HG02840 (cell line): ENCODE data around the gene UPK3A.
"Not testable (repeated sequence)": the region's sequence is repeated elsewhere in the genome, so short reads cannot be mapped to it uniquely, and the experiment has no call there.

Source experiments
- ATAC-seq: cut with Tn5 transposase; IDR thresholded peaks from one replicate; pipeline ENCODE4 v1.9.1; 2021; ENCODE audit warnings: mild to moderate bottlenecking, moderate library complexity, moderate number of reproducible peaks; ENCODE audit not compliant: unreplicated experiment, low FRiP score

The UPK3A gene

DNA sequence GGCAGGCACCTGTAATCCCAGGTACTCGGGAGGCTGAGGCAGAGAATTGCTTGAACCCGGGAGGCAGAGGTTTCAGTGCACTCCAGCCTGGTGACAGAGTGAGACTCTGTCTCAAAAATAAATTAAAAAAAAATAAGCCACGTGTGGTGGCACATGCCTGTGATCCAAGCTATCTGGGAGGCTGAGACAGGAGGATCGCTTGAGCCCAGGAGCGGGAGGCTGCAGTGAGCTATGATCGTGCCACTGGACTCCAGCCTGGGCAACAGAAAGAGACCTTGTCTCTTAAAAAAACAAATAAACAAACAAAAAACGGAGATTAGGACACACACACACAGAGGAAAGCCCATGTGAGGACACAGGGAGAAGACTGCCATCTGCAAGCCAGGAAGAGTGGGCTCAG is 7.0 kb upstream of the UPK3A start:
- ATAC-seq, result not testable (repeated sequence)

DNA sequence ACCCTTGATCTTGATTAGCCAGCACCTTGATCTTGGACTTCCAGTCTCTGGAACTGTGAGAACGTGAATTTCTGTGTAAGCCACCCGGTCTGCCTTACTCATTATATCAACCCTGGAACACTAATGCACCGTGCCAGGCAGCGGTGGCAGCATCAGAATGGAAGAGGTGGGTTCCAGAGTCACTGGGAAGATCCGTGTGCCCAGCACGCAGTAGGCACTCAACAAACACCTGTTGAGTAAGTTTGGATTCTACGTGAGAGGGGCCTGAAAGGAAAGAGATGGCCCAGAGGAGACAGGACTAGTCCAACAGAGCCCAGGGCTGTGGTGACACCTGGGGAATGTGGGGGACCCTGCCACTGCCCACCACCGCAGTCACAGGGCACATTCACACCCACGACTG is 6.6 kb upstream of the UPK3A start:
- ATAC-seq, result no peak

DNA sequence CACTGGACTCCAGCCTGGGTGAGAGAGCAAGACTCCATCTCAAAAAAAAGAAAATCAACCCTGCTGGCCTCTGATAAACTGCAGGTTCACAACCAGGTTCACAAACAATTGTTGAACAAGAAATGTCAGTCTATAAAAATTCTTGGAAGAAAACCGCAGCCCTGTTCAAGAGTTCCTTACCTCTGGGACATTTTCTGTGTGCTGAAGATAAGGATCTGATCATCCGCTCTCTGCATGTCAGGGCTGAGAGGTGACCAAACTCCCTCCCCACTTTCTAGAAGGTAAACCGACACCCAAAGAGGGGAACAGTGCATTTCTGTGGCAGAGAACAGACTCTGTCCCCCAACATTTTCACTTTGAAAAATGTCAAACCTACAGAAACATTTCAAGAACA is 4.2 kb upstream of the UPK3A start:
- ATAC-seq, result no peak

DNA sequence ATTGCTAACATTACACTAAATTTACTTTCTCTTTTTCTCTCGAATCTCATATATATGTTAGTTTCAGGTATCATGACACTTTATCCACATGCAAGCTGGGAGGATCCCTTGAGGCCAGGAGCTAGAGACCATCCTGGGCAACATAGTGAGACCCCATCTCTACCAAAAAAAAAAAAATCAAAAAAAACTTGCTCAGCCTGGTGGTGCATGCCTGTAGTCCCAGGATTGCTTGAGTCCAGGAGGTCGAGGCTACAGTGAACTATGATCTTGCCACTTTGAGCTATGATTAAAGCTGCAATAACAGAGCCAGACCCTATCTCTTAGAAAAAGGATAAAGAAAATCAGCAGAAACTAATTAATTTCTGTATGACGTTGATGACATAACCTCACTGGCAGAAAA is 3.7 kb upstream of the UPK3A start:
- no peak for ATAC-seq

DNA sequence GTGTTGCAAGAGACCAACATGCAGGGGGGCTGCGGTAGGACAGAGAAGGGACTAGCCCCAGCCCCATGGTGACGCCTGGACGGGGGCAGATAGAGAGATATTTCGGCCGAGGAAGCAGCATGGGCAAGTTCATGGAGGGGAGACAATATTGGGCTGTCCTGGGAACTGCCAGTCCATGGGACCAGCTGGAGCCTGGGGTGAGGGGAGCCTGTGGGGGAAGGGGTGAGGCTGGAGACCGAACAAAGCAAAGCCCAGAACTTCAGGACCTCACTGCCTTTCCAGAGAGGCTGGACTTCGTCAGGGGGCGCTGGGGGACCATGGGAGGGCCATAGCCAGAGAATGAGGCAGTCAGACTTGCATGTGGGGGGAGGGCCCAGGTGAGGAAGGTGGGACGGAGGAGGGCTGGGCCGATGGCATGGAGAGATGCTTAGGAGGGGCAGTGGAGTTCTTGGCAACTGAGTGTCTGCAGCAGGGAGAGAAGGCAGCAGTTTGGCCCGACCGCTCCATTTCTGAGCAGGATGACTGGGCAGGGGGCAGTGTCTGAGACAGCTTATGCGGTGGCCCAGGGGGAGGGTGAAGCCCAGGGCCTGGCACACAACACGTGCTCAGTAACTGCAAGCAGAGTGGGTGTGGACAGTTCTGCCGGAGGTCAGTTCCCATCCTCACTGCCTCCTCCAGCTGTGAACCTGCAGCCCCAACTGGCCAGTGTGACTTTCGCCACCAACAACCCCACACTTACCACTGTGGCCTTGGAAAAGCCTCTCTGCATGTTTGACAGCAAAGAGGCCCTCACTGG is 712 bp downstream of the UPK3A start:
- no peak for ATAC-seq

DNA sequence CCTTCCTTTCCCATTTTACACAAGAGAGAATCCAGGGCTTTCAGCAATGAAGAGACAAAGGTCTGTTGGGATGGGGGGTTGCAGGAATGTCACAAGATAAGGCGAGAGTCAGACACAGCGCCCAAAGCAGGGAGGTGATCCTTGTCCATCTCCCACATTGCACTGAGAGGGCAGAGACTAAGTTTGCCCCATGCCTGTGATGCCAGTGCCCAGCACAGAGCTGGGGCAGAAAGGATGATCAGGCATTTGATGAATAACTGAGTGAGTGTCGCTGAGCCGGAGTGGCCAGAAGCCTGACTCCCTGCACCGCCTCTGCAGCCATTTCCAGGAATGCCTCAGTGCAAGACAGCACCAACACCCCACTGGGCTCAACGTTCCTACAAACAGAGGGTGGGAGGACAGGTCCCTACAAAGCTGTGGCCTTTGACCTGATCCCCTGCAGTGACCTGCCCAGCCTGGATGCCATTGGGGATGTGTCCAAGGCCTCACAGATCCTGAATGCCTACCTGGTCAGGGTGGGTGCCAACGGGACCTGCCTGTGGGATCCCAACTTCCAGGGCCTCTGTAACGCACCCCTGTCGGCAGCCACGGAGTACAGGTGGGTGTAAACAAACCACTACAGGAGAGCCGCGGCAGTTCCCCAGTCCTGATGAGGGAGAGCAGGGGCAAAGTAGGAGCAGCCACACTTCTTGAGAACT is 2.3 kb downstream of the UPK3A start:
- no peak for ATAC-seq

DNA sequence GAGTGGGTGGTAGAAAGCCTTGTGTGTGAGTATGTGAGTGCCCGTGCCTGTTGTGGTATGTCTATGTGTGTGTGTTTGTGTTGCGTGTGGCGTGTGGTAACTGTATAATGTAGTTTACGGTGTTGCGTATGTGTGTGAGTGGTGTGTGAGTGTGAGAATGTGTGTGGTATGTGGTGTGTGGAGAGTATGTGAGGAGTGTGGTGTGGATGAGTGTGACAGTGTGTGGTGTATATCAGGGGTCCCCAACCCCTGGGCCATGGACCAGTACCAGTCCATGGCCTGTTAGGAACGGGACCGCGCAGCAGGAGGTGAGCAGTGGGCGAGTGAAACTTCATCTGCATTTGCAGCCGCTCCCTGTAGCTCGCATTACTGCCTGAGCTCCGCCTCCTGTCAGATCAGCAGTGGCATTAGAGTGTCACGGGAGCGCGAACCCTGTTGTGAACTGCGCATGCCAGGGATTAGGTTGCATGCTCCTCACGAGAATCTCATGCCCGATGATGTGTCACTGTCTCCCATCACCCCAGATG is 5.7 kb downstream of the UPK3A start:
- ATAC-seq, result no peak

DNA sequence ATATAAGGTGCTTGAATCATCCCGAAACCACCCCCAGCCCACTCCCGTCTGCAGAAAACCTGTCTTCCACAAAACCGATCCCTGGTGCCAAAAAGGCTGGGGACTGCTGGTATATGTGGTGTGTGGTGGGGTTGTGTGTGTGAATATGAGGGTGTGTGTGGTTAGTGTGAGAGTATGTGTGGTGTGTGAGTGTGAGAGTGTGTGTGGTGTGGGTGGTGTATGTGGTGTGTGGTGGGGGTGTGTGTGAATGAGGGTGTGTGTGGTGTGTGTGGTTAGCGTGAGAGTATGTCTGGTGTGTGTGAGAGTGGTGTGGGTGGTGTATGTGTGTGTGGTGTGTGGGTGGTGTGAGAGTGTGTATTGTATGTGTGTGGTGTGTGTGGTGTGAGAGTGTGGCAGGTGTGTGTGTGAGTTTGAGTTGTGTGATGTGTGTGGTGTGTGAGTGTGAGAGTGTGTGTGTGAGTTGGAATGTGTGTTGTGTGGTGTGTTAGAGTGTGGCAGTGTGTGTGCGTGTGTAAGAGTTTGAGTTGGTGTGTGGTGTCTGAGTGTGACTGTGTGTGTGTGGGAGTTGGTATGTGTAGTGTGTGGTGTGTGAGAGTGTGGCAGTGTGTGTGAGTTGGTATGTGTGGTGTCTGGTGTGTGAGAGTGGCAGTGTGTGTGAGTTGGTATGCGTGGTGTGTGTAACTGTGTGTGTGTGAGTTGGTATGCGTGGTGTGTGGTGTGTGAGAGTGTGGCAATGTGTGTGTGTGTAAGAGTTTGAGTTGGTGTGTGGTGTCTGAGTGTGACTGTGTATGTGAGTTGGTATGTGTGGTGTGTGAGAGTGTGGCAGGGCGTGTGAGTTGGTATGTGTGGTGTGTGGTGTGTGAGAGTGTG is 6.5 kb downstream of the UPK3A start:
- ATAC-seq, result no peak

DNA sequence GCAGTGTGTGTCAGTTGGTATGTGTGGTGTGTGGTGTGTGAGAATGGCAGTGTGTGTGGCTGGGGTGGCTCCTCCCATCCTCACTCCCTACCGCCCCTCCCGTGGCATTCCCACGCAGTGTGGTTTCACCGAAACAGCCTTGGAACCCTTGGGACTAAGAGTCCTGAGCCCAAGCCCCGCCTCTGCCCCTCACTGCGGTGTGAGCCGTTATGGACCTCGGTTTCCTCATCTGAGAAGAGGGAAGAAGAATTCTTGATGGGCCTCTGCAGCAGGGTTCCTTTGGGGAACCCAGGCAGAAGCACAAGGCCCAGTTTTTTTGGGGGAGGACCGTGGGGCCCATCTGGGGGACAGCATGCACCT is 7.2 kb downstream of the UPK3A start:
- ATAC-seq, result no peak

DNA sequence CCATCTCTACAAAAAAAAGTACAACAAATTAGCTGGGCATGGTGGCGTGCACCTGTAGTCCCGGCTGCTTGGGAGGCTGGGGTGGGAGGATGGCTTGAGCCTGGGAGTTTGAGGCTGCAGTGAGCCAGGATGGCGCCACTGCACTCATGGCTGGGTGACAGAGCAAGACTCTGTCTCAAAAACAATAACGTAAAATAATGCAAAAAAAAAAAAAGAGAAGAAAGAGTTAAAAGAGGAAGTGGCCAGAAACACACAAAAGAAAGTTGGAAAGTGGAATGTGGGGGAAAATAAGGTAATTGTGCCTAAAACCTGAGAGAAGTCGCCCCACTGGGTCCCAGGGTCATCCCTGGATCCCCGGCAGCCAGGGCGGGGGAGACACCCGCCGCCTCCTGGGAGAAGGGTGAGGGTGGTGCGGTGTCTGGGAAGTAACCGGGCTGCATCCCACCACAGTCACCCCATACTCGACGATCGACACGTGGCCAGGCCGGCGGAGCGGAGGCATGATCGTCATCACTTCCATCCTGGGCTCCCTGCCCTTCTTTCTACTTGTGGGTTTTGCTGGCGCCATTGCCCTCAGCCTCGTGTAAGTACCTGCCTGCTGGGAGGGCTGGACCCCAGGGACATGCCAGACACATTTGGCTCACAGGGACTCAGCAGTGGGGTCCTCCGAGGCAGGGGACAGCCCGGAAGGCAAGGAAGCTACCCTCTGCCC is 8.1 kb downstream of the UPK3A start:
- ATAC-seq, result no peak

DNA sequence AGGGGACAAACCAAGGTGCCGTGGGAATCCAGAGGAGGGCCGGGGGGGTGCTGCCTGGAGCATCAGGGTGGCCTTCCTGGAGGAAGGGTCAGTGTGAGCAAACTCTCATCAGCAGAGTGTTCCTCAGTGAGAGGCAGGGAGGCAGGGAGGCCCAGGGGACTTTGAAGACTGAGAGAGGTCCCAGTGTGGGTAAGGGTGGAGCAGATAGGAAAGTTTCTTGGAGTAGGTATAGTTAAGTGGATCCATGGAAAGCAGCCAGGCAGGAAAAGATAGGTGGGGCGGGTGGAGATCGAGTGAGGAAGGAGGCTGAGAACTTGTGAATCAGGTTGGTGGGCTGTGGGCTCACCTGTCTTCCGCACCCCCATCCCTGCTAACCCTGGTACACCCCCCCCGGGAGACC is 9.3 kb downstream of the UPK3A start:
- no peak for ATAC-seq

DNA sequence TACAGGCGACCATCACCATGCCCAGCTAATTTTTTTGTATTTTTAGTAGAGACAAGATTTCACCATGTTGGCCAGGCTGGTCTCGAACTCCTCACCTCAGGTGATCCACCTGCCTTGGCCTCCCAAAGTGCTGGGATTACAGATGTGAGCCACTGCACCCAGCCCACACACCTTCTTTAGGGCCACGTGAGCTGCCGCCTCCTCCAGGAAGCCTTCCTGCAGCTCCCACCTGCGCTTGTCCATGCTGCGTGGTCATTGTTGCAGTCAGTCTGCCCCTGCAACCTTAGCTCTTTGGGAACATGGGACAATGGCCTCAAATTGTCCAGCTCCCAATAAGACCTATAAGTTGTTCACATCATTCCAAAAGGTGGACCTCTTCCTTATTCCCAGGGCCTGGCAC is 10.3 kb downstream of the UPK3A start:
- not testable (repeated sequence) for ATAC-seq

DNA sequence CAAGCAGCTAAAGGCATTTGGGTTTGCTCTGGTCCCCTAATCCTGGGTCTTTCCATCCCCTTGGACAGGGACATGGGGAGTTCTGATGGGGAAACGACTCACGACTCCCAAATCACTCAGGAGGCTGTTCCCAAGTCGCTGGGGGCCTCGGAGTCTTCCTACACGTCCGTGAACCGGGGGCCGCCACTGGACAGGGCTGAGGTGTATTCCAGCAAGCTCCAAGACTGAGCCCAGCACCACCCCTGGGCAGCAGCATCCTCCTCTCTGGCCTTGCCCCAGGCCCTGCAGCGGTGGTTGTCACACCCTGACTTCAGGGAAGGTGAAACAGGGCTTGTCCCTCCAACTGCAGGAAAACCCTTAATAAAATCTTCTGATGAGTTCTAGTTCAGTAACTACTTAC is 10.7 kb downstream of the UPK3A start:
- no peak for ATAC-seq

DNA sequence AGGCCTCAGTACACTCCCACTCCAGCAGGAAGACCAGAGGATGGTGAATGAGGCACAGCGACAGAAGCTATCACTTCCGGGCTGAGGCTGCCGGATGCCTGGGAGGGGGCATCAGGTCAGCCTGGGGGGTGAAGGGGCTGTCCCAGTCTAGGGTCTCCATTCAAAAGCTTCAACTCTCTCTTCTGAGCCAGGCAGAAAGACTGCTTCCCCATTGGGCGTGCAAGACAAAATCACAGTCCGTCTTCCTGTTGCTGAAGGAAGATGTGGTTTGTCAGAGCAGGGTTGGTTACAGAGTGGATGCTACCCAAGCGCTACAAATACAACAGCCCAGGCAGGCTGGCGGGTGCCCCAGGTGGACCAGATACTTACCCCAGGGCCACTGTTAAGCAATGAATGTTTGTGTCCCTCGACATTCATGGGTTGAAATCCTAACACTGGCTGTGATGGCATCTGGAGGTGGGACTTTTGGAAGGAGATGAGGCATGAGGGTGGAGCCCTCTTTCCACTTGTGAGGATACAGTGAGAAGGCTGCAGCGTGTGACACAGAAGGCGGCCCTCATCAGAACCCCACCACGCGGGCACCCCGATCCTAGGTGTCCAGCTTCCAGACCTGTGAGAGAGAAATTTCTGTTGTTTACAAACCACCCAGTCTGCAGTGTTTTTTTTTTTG is 12.0 kb downstream of the UPK3A start:
- ATAC-seq, result no peak

DNA sequence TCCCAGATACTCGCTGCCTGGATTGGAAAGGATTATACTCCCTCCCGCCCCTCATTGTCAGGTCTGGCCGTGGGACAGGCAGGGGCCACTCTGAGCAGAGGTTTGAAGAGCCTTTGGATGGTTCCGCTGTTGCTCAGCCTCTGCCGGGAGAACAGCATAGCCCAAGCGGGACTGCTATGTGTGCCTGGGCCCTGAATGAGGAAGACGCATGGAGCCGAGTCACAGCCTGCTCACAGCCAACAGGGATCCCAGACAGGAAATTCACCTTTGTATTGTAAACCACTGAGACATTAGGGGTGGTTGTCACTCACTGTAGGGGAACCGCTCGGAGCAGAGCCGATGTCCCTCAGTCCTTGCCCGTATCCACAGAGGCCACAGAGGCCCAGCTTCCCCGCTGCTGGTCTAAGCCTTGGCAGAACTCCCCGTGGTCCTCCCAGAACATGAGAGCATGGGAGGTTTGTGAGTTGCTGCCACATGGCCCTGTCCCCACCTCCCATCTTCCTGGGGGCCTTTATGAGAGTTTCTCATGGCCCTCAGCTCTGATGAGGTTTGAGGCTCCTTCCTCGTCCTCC is 14.3 kb downstream of the UPK3A start:
- ATAC-seq, result no peak

DNA sequence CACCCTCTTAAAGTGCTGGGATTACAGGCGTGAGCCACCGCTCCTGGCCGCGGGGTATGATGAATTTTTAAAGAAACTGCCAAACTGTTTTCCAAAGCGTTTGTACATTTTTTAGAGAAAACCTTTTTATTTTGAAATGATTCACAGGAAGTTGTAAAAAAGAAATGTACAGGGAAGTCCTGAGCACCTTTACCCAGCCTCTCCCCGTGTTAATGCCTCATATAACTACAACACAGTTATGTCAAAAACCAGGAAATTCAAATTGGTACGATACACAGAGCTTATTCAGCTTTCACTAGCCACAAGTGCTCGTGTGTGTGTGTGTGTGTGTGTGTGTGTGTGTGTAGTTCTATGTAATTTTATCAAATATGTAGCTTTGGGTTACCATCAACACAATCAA is 18.0 kb downstream of the UPK3A start:
- no peak for ATAC-seq

DNA sequence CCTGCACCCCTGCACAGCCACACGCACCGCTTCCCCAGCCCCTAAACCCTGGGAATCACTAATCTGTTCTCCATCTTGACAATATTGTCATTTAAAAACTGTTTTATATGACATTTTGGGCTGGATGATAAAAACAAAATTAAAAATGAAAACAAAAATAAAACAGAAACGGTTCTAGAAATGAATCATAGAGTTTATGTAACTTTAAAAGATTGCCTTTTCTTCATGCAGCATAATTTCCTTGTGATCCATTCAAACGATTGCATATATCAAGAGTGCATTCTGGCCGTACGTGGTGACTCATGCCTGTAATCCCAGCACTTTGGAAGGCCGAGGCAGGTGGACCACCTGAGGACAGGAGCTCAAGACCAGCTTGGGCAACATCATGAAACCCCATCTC is 18.4 kb downstream of the UPK3A start:
- no peak for ATAC-seq

DNA sequence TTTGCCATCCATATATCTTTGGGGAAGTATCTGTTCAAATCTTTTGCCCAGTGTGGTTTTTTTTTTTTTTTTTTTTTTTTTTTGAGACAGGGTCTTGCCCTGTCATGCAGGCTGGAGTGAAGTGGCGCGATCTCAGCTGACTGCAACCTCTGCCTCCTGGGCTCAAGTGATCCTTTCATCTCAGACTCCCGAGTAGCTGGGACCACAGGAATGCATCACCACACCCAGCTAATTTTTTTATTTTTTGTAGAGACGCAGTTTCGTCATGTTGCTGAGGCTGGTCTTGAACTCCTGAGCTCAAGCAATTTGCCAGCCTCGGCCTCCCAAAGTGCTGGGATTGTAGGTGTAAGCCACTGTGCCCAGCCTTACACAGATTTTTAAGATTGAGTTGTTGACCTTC is 20.2 kb downstream of the UPK3A start:
- no peak for ATAC-seq

DNA sequence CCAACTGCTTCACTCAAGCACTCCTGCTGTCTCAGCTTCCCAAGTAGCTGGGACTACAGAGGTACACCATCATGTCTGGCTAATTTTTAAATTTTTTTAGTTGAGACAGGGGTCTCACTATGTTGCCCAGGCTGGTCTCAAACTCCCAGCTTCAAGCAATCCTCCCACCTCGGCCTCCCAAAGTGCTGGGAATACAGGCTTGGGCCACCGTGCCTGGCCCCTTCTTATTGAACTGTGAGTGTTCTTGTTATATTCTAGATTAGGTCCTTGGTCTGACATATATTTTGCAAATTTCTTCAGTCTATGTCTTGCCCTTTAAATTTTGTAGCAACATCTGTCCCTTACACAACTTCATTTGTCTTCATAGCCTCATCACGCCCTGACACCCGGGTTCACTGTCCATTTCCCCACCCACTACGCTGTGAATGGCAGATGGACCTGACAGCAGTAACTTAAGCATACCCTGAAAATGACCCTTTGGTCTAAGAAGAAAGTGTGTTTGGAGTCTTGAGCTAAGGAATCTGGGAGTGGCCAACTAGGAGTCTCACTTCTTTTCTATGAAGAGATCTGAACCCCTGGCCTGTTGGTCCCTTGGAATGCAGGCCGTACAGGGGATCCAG is 20.8 kb downstream of the UPK3A start:
- ATAC-seq, result no peak
